GM12878 (cell line): ENCODE measurements around the gene SNRPD1. TPM values are rescaled to one million over a fixed set of nuclear protein-coding genes. Genes with fewer than 3 reads are reported as not detected.
A peak's percentile ranks its signal among the peaks of the same experiment; 100 is the strongest.

Experiments
- CBX3 ChIP-seq: fragments of 200-600 bp; sonication (generic); IDR thresholded peaks from 2 replicates; pipeline ENCODE4 v1.6.1; 2016; ENCODE audit warnings: low read depth, borderline replicate concordance
- CHD1 ChIP-seq: IDR thresholded peaks from 2 replicates; pipeline ENCODE4 v1.6.1; 2012; ENCODE audit warnings: low read depth, low read length, improper control_type of control experiment
- DPF2 ChIP-seq: fragments of 450-650 bp; IDR thresholded peaks from 2 replicates; pipeline ENCODE4 v1.6.1; 2017; ENCODE audit warnings: mild to moderate bottlenecking
- ELK1 ChIP-seq: IDR thresholded peaks from 2 replicates; pipeline ENCODE4 v1.6.1; 2012; ENCODE audit warnings: low read depth, low read length, improper control_type of control experiment
- EZH2 ChIP-seq: IDR thresholded peaks from 2 replicates; pipeline ENCODE4 v1.6.1; 2012; ENCODE audit warnings: low read depth, mild to moderate bottlenecking, control low read depth, inconsistent platforms, low read length, borderline replicate concordance; ENCODE audit not compliant: control insufficient read depth
- JUND ChIP-seq: IDR thresholded peaks from 2 replicates; pipeline ENCODE4 v1.6.1; 2012; ENCODE audit warnings: low read depth, mild to moderate bottlenecking, low read length, improper control_type of control experiment, moderate library complexity
- MEF2A ChIP-seq: IDR thresholded peaks from 2 replicates; pipeline ENCODE4 v1.6.1; 2011; ENCODE audit warnings: low read depth, mild to moderate bottlenecking, low read length, moderate library complexity; ENCODE audit not compliant: insufficient read depth
- MEF2B ChIP-seq: fragments of 450-650 bp; IDR thresholded peaks from 2 replicates; pipeline ENCODE4 v1.6.1; 2018; ENCODE audit warnings: mild to moderate bottlenecking, moderate library complexity; ENCODE audit not compliant: partially characterized antibody, poor library complexity, severe bottlenecking
- MTA2 ChIP-seq: fragments of 450-650 bp; IDR thresholded peaks from 2 replicates; pipeline ENCODE4 v1.6.1; 2016; ENCODE audit warnings: low read depth, mild to moderate bottlenecking, moderate library complexity
- NFXL1 ChIP-seq: fragments of 450-650 bp; IDR thresholded peaks from 2 replicates; pipeline ENCODE4 v1.6.1; 2017; ENCODE audit warnings: antibody characterized with exemption, mild to moderate bottlenecking, borderline replicate concordance
- NFYA ChIP-seq: IDR thresholded peaks from 2 replicates; pipeline ENCODE4 v1.6.1; 2011; ENCODE audit warnings: low read depth, mild to moderate bottlenecking, low read length, improper control_type of control experiment, borderline replicate concordance
- NRF1 ChIP-seq: conservative IDR thresholded peaks from 2 replicates; pipeline ENCODE4 v1.6.1; 2011; ENCODE audit warnings: mild to moderate bottlenecking, low read depth, low read length, improper control_type of control experiment
- RBBP5 ChIP-seq: fragments of 200-600 bp; sonication (generic); conservative IDR thresholded peaks from 2 replicates; pipeline ENCODE4 v1.6.1; 2016
- SKIL ChIP-seq: fragments of 450-650 bp; IDR thresholded peaks from 2 replicates; pipeline ENCODE4 v1.6.1; 2017; ENCODE audit warnings: mild to moderate bottlenecking, low read depth, inconsistent platforms; ENCODE audit not compliant: poor library complexity, severe bottlenecking
- SMARCA5 ChIP-seq: fragments of 450-650 bp; IDR thresholded peaks from 2 replicates; pipeline ENCODE4 v1.6.1; 2017; ENCODE audit warnings: mild to moderate bottlenecking
- STAT3 ChIP-seq: IDR thresholded peaks from 2 replicates; pipeline ENCODE4 v1.6.1; 2011; ENCODE audit warnings: low read depth, low read length, improper control_type of control experiment
- TARDBP ChIP-seq: IDR thresholded peaks from 2 replicates; pipeline ENCODE4 v1.6.1; 2016; ENCODE audit warnings: borderline replicate concordance
- TBL1XR1 ChIP-seq: IDR thresholded peaks from 2 replicates; pipeline ENCODE4 v1.6.1; 2012; ENCODE audit warnings: low read depth, low read length, improper control_type of control experiment
- ZBED1 ChIP-seq: IDR thresholded peaks from 2 replicates; pipeline ENCODE4 v1.6.1; 2016; ENCODE audit warnings: borderline replicate concordance
- ZBTB33 ChIP-seq: fragments of 450-650 bp; IDR thresholded peaks from 2 replicates; pipeline ENCODE4 v1.6.1; 2017; ENCODE audit warnings: mild to moderate bottlenecking
- ZNF24 ChIP-seq: fragments of 450-650 bp; IDR thresholded peaks from 2 replicates; pipeline ENCODE4 v1.6.1; 2017; ENCODE audit warnings: antibody characterized with exemption, mild to moderate bottlenecking
- ZSCAN29 ChIP-seq: fragments of 450-650 bp; IDR thresholded peaks from 2 replicates; pipeline ENCODE4 v1.6.1; 2017; ENCODE audit warnings: mild to moderate bottlenecking, moderate library complexity
- polyA plus RNA-seq, 11 experiments: library from polyadenylated mRNA; depleted of rRNA in 4 of 11; unstranded in 6 of 11; stranded (reverse) in 5 of 11; fragments of >200 nt; fragmentation: Nextera tagmentation in 4 of 11; fragmentation: Illumina TruSeq in 1 of 11; extraction: Ambion mirVana in 4 of 11; extraction: Trizol in 1 of 11; gene quantifications; 1 replicate in 1 of 11; 2 replicates in 10 of 11; pipeline versions ENCODE4 v1.2.1 to v1.2.3, GENCODE V29; 2011 to 2016; ENCODE audit warnings: inconsistent platforms in 2 of 11, missing spikeins in 2 of 11, low read depth in 1 of 11
- total RNA-seq, 4 experiments: library from RNA; depleted of rRNA in 3 of 4; stranded (reverse); fragments of >200 nt in 3 of 4; fragmentation: Illumina TruSeq in 1 of 4; extraction: Trizol in 1 of 4; gene quantifications; 2 replicates each; pipeline versions ENCODE4 v1.2.1 to v1.2.3, GENCODE V29; 2013 to 2021
- TF ChIP-seq, protein P1 (sequence below): IDR thresholded peaks from 2 replicates; pipeline ENCODE4 v1.6.1; 2011; ENCODE audit warnings: borderline replicate concordance, low read depth, mild to moderate bottlenecking, moderate library complexity, mixed read lengths, low read length; ENCODE audit not compliant: insufficient read depth; ENCODE audit errors: extremely low read length

The SNRPD1 gene
- total and polyA plus RNA-seq, 10 of the 15 experiments (the other 5 are each of a cell fraction or from before 2014, with no cell fraction given) = 52.6 to 866 (median 227) TPM

DNA sequence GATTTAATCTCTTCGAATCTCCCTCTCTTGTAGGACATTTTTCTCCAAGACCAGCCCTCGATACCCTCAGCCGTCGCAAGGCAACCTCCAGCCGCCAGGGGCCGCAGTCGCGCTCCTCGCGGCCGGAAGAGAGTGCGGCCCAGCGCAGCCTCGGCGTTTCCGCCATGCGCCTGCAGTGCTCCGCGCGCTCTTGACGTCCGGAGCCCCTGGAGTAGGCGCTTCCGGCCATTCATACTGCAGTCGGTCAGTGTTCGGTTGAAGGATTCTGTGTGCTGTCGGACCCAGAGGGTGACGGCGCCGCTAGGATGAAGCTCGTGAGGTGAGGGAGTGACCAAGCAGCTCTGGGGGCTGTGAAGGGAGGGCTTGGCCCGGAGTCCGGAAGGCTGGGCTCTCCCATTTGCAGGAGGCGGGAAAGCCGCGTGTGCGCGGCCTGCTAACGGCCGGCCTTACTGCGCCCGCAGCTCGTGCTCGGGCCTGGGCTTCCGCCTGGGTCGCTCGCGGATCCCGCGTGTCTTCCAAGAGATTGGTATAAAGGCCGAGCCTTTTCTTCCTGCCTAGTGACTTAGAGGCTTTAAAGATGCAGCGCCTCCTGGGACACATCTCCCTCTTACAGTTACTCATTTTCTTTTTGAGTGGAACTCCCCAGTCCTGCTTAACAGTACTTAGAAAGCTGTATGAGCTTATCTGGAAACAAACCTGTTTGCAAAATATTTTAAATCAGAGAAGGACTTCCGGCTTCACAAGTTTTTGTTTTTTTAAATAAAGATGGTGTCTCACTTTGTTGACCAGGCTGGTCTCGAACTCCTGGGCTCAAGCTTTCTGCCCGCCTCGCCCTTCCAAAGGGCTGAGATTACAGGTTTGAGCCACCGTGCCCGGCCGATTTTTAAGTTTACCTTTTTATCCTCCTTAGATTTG lies at the start of gene SNRPD1 (continued):
- TF ChIP-seq, protein P1, sequence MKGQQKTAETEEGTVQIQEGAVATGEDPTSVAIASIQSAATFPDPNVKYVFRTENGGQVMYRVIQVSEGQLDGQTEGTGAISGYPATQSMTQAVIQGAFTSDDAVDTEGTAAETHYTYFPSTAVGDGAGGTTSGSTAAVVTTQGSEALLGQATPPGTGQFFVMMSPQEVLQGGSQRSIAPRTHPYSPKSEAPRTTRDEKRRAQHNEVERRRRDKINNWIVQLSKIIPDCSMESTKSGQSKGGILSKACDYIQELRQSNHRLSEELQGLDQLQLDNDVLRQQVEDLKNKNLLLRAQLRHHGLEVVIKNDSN = no peak
- TF ChIP-seq NFYA = no peak
- TF ChIP-seq ZSCAN29 = no peak
- no peak for TF ChIP-seq JUND
- TF ChIP-seq STAT3 = no peak
- TF ChIP-seq RBBP5 = no peak
- no peak for TF ChIP-seq MEF2A
- TF ChIP-seq ZNF24 = peak; percentile 33; the same call in 1 of the 2 replicates
- no peak for TF ChIP-seq MTA2
- TF ChIP-seq CHD1 = peak; percentile 82; the same call in 1 of the 2 replicates
- TF ChIP-seq EZH2 = no peak
- TF ChIP-seq DPF2 = no peak
- no peak for TF ChIP-seq NRF1
- TF ChIP-seq TBL1XR1 = peak; percentile 81; the same call in 1 of the 2 replicates
- peak; percentile 76; the same call in 1 of the 2 replicates for TF ChIP-seq ZBTB33
- peak; percentile 93; the same call in 1 of the 2 replicates for TF ChIP-seq SMARCA5
- no peak for TF ChIP-seq CBX3
- no peak for TF ChIP-seq SKIL
- TF ChIP-seq ZBED1 = peak; percentile 71; the same call in 1 of the 2 replicates
- TF ChIP-seq NFXL1 = no peak
- peak; percentile 78; the same call in 1 of the 2 replicates for TF ChIP-seq TARDBP
- TF ChIP-seq MEF2B = no peak
- peak; percentile 96 for TF ChIP-seq ELK1
